HG03039 (cell line): Measurements from ENCODE around the gene POLN.
A peak's percentile ranks its signal among the peaks of the same experiment; 100 is the strongest.
"Not testable (repeated sequence)": the region's sequence is repeated elsewhere in the genome, so short reads cannot be mapped to it uniquely, and the experiment has no call there.

Experiments used
- ATAC-seq: cut with Tn5 transposase; IDR thresholded peaks from one replicate; pipeline ENCODE4 v1.9.1; 2021; ENCODE audit warnings: mild to moderate bottlenecking, moderate library complexity; ENCODE audit not compliant: unreplicated experiment

The POLN gene

DNA sequence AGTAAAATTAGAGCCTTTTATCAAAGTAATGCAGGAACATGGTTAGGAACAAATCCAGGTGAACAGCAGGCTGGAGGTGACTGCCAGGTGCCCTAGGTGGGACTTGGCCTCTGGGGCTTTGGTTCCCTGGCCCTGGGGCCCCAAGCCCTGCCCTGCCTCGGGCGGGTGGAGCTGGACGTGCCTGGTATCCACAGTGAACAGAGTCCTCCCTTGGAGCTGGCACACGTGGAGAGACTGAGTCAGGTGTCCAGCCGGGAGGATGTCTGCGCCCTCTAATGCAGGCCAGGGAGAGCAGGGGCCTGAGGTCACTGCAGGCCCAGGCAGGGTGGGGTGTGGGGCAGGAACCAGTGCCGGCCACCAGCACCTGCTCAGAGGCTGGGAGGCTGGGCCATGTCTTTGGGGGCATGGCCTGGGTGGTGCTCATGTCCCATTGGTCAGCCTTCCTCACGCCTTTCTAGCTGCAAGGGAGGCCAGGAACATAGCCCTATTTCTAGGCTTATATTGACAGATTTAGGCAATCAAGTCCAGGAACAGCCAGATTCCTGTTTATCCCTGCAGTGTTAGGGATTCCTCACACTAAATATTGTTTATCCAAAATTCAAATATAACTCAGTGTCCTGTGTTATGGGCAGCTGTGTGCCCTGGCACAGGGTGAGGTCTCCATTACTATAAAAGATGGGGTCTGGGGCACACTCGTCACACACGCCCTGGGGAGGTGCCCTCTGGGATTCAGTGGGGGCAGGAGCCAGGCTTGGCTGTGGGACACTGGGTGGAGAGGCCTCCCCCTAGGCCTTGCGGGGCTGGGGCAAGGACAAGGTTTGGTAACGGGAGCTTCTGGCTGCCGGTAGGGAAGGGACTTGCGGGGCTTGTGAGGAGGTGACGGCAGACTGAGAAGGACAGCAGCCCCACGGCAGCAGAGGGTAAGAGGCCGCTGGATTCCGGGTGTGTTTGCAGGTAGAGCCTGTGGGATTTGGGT lies 197.1 kb downstream of the POLN start:
- ATAC-seq, result no peak

DNA sequence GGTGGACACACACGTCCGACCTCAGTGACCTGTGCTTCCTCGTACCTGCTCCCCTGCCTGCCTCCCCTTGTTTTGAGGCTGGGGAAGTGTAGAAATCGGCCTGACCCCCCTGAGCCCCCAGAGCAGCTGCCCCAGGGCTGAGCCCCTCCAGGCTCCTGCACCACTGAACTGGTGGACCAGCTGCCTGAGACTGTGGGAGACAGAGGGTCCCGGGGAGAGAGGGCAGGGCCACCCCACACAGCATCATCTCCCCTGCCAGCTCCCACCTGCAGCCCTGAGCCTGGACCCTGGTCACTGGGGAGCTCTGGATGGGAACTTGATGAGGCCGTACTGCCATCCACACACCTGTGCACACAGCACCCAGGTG lies 197.8 kb downstream of the POLN start:
- ATAC-seq, result no peak

DNA sequence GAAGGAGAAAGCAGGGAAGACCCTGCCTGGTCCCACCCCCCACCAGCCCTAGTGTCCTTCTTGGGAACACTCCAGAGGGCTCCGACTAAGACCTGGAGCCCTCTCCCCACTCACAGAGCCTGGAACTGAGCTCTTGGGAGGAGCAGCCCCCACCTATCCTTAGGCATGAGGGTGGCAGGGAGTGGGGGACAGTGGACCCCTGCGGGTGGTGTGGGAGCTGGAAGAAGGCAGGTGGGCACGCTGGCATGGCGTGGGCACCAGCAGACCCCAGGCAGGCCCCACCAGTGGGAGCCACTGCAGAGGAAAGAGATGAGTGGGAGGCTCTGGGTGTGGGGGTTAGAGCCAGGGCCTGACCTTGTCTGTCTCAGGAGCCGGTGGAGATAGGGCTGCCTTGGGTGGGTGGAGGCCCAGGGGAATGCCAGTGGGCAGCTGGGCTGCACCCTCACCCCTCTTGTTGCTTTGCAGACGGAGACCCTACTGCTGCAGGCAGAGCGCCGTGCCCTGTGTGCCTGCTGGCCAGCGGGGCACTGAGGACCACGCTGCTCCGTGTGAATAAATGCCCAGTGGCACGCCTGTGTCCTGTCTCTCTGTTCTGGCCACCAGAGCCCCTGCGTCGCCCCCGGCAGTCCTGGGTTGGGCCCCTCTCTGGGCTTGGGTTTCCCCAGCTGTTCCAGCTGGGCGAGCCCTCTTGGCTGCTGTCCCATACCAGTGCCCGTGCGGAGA lies 198.4 kb downstream of the POLN start:
- no peak for ATAC-seq

DNA sequence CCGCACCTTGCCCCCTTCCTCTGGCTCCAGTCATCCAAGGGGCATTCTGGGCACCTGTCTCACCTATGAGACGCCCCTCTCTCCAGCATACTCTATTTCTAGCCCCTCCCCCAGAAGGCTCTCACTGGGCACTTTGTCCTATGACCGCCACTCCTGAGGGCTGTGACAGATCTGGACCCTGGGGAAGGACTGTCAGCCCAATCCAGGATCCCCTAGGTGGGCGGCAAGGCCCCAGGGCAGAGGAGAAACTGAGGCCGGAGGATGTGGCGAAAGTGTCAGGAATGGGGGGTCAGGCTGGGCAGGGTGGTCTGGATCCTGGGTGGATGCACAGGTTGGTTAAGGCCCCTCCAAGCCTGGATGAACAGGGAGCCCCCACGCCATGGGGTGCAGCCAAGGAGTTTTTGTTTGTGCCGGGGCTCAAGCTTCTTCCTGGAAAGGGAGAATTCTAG lies 198.9 kb downstream of the POLN start:
- no peak for ATAC-seq

DNA sequence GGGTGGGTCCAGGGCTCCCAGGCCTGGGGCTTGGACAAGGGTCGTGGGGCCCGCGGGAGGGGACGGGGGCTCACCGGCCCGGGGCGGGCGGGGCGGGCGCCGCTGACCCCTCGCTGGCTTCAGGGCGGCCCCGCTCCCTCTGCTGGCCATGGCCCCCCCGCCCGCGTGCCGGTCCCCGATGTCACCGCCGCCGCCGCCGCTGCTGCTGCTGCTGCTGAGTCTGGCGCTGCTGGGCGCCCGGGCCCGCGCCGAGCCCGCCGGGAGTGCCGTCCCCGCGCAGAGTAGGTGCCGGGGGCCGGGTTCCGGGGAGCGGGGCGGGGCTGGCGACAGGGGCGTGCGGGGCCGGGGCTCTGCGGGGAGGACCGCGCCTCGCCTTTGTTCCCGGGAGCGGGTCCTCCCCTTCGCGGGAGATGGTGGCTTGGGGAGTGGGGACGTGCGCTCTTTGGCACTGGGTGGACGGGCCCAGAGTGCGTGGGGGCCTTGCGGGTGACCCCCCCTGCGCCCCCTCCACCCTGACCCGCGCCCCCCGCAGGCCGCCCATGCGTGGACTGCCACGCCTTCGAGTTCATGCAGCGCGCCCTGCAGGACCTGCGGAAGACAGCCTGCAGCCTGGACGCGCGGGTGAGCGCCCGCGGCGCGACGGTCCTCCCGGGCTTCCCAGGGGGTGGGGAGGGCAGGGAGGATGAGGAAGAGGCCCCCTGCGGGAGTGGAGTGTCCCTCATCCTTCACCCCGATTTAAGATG lies 199.5 kb downstream of the POLN start:
- no peak for ATAC-seq

DNA sequence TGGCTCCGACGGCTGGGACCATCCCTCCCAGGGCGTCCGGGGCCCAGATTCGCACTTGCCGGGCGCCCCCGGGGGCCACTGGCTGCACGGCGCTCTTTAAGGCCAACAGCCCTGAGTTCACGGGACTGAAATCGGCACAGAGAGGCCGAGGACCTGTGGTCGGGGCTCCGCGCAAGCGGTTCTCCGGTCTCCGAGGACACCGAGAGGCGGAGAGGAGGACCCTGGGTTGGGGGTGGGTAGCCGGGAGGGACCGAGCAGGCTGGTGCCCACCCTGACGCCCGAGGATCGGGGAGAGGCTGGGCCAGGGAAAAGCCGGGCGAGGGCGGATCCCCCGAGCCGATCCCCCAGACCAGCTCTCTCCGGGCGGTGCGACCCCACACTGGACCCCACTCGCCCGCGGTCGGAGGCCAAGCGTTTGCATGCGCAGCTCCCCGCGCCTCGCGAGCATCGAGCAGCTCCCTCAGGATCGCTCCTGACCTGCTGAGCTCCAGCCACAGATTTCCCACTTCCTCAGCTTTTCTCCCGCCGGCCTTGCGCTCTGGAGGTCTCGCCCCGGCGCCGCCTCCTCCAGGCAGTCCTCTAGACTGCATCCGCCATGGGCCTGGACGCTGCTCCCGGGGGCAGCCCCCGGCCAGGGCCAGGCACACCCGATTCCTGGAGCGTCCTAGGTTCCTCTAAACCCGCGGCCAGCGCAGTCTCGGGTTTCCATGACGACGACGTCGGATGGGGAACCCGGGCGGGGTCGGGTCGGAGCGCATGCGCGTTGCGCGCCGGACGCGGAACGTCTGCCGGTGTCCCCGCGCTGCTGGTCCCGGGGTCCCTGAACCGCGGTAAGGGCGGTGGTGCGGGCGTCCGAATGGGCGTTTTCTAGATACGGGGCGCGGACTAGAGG lies 200.4 kb downstream of the POLN start:
- ATAC-seq, result peak; percentile 51

DNA sequence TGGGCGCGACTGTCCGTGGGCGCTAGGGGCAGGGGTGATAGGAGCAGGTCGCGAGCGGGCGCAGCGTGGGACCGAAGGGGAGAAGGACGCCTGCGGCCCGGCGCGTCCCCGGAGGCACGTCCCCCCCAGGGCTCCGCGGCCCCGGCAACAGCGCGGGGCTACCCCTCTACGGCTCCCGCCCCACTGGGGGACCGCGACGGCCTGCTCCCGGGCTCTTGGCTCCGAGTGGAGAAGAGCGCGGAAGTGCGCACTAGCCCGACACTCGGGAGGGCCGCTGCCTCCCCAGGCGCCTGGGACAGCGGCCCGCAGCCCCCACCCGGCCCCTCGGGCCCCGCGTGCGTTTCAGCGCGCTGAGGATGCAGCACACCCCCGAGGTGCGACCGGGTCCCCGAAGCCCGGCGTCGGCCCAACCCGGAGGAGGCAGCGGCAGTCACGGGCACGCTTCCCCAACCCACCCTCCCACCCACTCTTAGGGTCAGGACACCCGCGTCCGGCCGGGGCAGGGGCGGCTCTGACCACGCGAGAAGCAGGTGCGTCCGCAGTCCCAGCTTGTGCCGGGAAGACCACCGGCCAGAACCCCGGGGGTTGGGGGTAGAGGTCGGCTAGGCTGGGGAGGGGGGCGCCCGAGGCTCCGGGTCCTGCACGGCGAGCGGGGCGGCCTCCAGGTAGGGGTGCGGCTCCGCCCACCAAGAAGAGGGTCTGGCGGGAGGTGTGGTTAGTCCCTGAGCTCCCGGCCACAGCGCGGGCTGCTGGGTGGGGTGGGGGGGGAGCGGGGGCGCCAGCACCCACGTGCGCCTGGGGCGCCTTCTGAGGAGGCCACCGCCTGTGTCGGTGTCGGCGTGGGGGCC lies 201.3 kb downstream of the POLN start:
- ATAC-seq, result no peak

DNA sequence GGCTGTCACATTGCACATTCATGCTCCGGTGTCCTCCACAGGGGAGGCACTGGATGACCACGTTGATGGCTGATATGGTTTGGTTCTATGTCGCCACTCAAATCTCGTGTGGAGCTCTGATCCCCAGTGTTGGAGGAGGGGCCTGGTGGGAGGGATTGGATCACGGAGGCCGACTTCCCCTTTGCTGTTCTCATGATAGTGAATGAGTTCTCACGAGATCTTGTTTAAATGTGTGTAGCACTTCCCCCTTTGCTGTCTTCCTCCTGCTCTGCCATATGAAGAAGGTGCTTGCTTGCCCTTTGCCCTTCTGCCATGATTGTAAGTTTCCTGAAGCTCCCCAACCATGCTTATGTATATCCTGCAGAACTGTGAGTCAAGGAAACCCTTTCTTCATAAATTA lies 205.1 kb downstream of the POLN start:
- no peak for ATAC-seq

DNA sequence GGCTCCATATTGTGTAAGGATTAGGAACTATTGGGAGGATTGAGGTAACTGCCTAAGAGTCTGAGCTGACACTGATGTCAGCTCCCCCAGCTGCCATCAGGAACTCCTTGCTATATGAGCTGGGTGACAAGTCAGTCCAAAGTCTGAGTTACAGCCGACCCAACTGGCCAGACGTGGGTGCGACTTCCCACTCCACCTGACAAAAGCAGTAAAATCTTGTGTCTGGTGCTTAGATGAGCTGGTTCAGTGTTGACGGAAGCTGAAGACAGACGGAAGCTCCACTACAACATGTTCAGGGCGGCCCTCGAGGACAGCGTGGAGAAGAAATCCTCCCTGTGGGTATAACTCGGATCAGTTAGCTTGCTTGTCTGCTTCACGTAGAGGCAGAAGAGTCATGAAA lies 205.6 kb downstream of the POLN start:
- ATAC-seq, result no peak

DNA sequence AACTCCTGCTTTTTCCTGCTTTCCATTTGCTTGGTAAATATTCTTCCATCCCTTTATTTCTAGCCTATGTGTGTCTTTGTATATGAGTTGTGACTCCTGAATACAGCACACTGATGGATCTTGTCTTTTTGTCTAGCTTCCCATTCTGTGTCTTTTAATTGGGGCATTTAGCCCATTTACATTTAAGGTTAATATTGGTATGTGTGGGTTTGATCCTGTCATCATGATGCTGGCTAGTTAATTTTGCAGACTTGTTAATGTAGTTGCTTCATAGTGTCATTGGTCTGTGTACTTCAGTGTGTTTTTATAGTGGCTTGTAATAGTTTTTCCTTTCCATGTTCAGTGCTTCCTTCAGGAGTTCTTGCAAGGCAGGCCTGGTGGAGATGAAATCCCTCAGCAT lies 210.8 kb downstream of the POLN start:
- ATAC-seq, result not testable (repeated sequence)

DNA sequence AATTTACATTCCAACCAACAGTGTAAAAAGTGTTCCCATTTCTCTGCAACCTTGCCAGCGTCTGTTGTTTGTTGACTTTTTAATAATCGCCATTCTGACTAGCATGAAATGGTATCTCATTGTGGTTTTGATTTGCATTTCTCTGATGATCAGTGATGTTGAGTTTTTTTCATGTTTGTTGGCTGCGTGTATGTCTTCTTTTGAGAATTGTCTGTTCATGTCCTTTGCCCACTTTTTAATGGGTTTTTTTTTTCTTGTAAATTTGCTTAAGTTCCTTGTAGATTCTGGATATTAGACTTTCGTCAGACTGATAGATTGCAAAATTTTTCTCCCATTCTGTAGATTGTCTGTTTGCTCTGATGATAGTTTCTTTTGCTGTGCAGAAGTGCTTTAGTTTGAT lies 214.8 kb downstream of the POLN start:
- not testable (repeated sequence) for ATAC-seq

DNA sequence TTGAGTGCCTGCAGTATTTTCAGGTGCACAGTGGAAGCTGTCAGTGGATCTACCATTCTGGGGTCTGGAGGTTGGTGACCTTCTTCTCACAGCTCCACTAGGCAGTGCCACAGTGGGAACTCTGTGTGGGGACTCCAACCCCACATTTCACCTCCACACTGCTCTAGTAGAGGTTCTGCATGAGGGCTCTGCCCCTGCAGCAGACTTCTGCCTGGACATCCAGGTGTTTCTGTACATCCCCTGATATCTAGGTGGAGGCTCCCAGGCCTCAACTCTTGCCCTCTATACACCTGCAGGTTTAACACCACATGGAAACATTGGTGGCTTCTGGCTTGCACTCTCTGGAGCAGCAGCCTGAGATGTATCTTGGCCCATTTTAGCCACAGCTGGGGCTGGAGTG lies 216.1 kb downstream of the POLN start:
- no peak for ATAC-seq

DNA sequence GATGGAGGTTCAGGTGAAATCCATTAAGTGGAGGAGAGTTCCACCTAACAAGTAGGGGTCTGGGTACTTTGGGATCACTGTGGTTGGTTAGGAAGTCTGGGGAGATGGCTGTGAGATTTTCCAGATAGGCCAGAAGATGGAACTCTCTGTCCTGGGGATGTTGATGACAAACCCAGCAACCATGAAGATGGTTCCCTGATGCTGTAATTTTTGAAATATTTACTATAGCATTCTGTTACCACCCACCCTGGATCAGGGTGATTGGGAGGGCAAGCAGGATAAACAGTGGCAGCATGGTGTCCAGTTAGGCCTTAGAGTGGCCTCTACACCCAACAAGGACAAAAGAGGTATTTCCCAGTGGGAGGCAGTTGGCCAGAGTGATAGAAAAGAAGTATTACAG lies 217.2 kb downstream of the POLN start:
- no peak for ATAC-seq
